K562 (cell line): ENCODE results near the gene VPS16. TPM values are rescaled to one million over a fixed set of nuclear protein-coding genes. Genes with fewer than 3 reads are reported as not detected.

ENCODE experiments used
- ATAC-seq: fragments of 200-7000 bp; cut with Tn5 transposase; 3 replicates; pipeline ENCODE4 v1.9.1; 2020; ENCODE audit warnings: moderate library complexity
- BruUV-seq: library from RNA; stranded (reverse); fragments of 400-500 nt; replicated peaks from 2 replicates; lab custom pipeline; 2021; lab: Mats Ljungman, UMichigan
- CTCF ChIA-PET: fragments of 300-600 bp; formaldehyde crosslinking; extraction: SDS; loops from one replicate; lab custom pipeline; 2021; ENCODE audit warnings: low intra/inter-chr PET ratio; lab: Yijun Ruan, JAX
- POLR2A ChIA-PET: fragments of 300-600, 350-650 bp; sonication (Branson Sonifier 250); formaldehyde crosslinking; extraction: SDS; loops from one replicate; lab custom pipeline; 2021; ENCODE audit warnings: antibody characterized with exemption, inconsistent platforms; lab: Yijun Ruan, JAX
- DNase-seq, 4 experiments: peaks; one replicate each; pipeline versions ENCODE4 v3.0.0 to v3.0.0-alpha.2; 2011 to 2018; ENCODE audit warnings: low spot score in 3 of 4, mixed read lengths in 3 of 4; ENCODE audit errors: extremely low read depth in 1 of 4
- FAIRE-seq: peaks from 2 replicates; lab custom pipeline; 2011; peaks lifted over from hg19 to GRCh38; lab: Jason Lieb, UNC
- H2AFZ ChIP-seq: 2 replicates; pipeline ENCODE4 v1.6.0; 2011; ENCODE audit warnings: low read depth, low read length, control low read depth, inconsistent platforms
- H3K27ac ChIP-seq: fragments of 200-600 bp; 3 replicates; pipeline ENCODE4 v1.8.0; 2011; ENCODE audit warnings: low read depth, mild to moderate bottlenecking, control low read depth, inconsistent platforms, low read length, moderate library complexity, mixed read lengths; ENCODE audit errors: extremely low read depth
- H3K27me3 ChIP-seq, 2 experiments: fragments of 300-600 bp in 1 of 2; 2 replicates in 1 of 2; 3 replicates in 1 of 2; pipeline versions ENCODE4 v1.6.0 to v1.8.0; 2011; ENCODE audit warnings: inconsistent platforms in 2 of 2, low read length in 2 of 2, mild to moderate bottlenecking in 1 of 2, mixed read lengths in 1 of 2, moderate library complexity in 1 of 2; ENCODE audit not compliant: control insufficient read depth in 2 of 2, insufficient read depth in 2 of 2
- H3K36me3 ChIP-seq: fragments of 300-600 bp; 3 replicates; pipeline ENCODE4 v1.8.0; 2011; ENCODE audit warnings: mild to moderate bottlenecking, low read length, inconsistent platforms; ENCODE audit not compliant: control insufficient read depth, insufficient read depth
- H3K4me1 ChIP-seq, 2 experiments: fragments of 200-600 bp in 1 of 2; replicated peaks in 1 of 2; 2 replicates in 1 of 2; 3 replicates in 1 of 2; pipeline versions ENCODE4 v1.5.1 to v1.8.0; 2011; ENCODE audit warnings: inconsistent platforms in 2 of 2, low read length in 2 of 2, mild to moderate bottlenecking in 1 of 2, mixed read lengths in 1 of 2, moderate library complexity in 1 of 2; ENCODE audit not compliant: control insufficient read depth in 2 of 2, insufficient read depth in 2 of 2
- H3K4me2 ChIP-seq: 2 replicates; pipeline ENCODE4 v1.6.1; 2011; ENCODE audit warnings: low read length, control low read depth, inconsistent platforms, mixed read lengths; ENCODE audit not compliant: insufficient read depth
- H3K4me3 ChIP-seq: fragments of 200-600 bp; sonication (generic), shearing (Covaris generic); 2 replicates; pipeline ENCODE4 v1.5.1; 2016; ENCODE audit warnings: control low read depth, inconsistent platforms
- H3K79me2 ChIP-seq: fragments of 200-600 bp; 3 replicates; pipeline ENCODE4 v1.8.0; 2011; ENCODE audit warnings: low read length, inconsistent platforms; ENCODE audit not compliant: control insufficient read depth, insufficient read depth
- H3K9ac ChIP-seq, 2 experiments: 2 replicates each; pipeline versions ENCODE4 v1.6.0 to v1.6.1; 2011; ENCODE audit warnings: low read depth in 2 of 2, low read length in 2 of 2, control low read depth in 1 of 2, inconsistent platforms in 1 of 2, mild to moderate bottlenecking in 1 of 2, mixed read lengths in 1 of 2; ENCODE audit not compliant: insufficient read depth in 1 of 2
- H3K9me1 ChIP-seq: one replicate; pipeline ENCODE4 v1.6.0; 2011; ENCODE audit warnings: inconsistent platforms, mild to moderate bottlenecking, low read length, moderate library complexity; ENCODE audit not compliant: control insufficient read depth, insufficient read depth
- H3K9me3 ChIP-seq: replicated peaks from 2 replicates; pipeline ENCODE4 v1.5.1; 2011; ENCODE audit warnings: low read depth, low read length, inconsistent platforms; ENCODE audit not compliant: control insufficient read depth, insufficient read depth
- H4K20me1 ChIP-seq: replicated peaks from 2 replicates; pipeline ENCODE4 v1.6.1; 2011; ENCODE audit warnings: low read length, inconsistent platforms, mixed read lengths; ENCODE audit not compliant: control insufficient read depth, insufficient read depth
- E2F4 ChIP-seq: sonication (generic); formaldehyde crosslinking; IDR thresholded peaks from 2 replicates; pipeline ENCODE4 v1.8.0; 2022; ENCODE audit warnings: mild to moderate bottlenecking, low read depth, missing genetic modification reagents
- ETV1 ChIP-seq: fragments of 450-650 bp; conservative IDR thresholded peaks from 2 replicates; pipeline ENCODE4 v1.6.1; 2016; ENCODE audit warnings: missing genetic modification characterization, control low read depth, low read depth, missing compliant biosample characterization
- GTF2F1 ChIP-seq: IDR thresholded peaks from 2 replicates; pipeline ENCODE4 v1.6.1; 2011; ENCODE audit warnings: low read depth, low read length, improper control_type of control experiment
- HNRNPL ChIP-seq: fragments of 200-400 bp; formaldehyde crosslinking; IDR thresholded peaks from 2 replicates; pipeline ENCODE4 v1.6.1; 2017; ENCODE audit warnings: low read depth, mild to moderate bottlenecking, low read length
- OTX1 ChIP-seq: fragments of 450-650 bp; formaldehyde crosslinking; IDR thresholded peaks from 2 replicates; pipeline ENCODE4 v1.4.0; 2022; ENCODE audit warnings: mild to moderate bottlenecking
- PHB2 ChIP-seq: fragments of 450-650 bp; IDR thresholded peaks from 2 replicates; pipeline ENCODE4 v1.6.1; 2017; ENCODE audit warnings: low read depth
- POU5F1 ChIP-seq: fragments of 150-350 bp; IDR thresholded peaks from 2 replicates; pipeline ENCODE4 v1.6.1; 2014; ENCODE audit warnings: borderline replicate concordance, low read length, low read depth, mild to moderate bottlenecking; ENCODE audit not compliant: partially characterized antibody
- SIX5 ChIP-seq, 2 experiments: IDR thresholded peaks; 2 replicates each; pipeline ENCODE4 v1.6.1; 2011; ENCODE audit warnings: low read length in 2 of 2, borderline replicate concordance in 1 of 2, low read depth in 1 of 2, mild to moderate bottlenecking in 1 of 2, moderate library complexity in 1 of 2; ENCODE audit not compliant: insufficient read depth in 1 of 2
- SMARCE1 ChIP-seq: fragments of 450-650 bp; IDR thresholded peaks from 2 replicates; pipeline ENCODE4 v1.7.1; 2016; ENCODE audit warnings: mild to moderate bottlenecking
- ZNF586 ChIP-seq: fragments of 450-650 bp; formaldehyde crosslinking; conservative IDR thresholded peaks from 2 replicates; pipeline ENCODE4 v1.4.0; 2020; ENCODE audit warnings: mild to moderate bottlenecking, moderate library complexity
- WGBS: fragments of 100-300 bp; shearing (Covaris generic); methylation state at CpG from one replicate; pipeline ENCODE4 v1.1.6; 2016; ENCODE audit warnings: low coverage, mixed read lengths; ENCODE audit not compliant: insufficient coverage; ENCODE audit errors: missing lambda C conversion rate; 5-methylcytosine and 5-hydroxymethylcytosine counted together
- in situ Hi-C: fragments of 300-500 bp; cut with MboI; formaldehyde crosslinking; loops from 4 replicates; pipeline ENCODE4 v1.15.0; 2018; ENCODE audit warnings: inconsistent platforms, mixed read lengths
- intact Hi-C: fragments of 100-400 bp; cut with micrococcal nuclease; formaldehyde crosslinking; loops from 2 replicates; pipeline ENCODE4 v1.14.2; 2022
- polyA plus RNA-seq, 8 experiments: library from polyadenylated mRNA; depleted of rRNA in 4 of 8; stranded (reverse) in 5 of 8; unstranded in 3 of 8; fragments of >200 nt; fragmentation: Nextera tagmentation in 2 of 8; fragmentation: Illumina TruSeq in 1 of 8; extraction: Ambion mirVana in 2 of 8; extraction: Trizol in 1 of 8; gene quantifications; 2 replicates each; pipeline versions ENCODE4 v1.2.1 to v1.2.3, GENCODE V29; 2011 to 2014; ENCODE audit warnings: inconsistent platforms in 1 of 8, missing spikeins in 1 of 8
- total RNA-seq, 7 experiments: library from RNA; depleted of rRNA in 6 of 7; stranded (reverse); fragments of >200 nt in 6 of 7; fragmentation: Illumina TruSeq in 2 of 7; extraction: Trizol in 2 of 7; gene quantifications; 2 replicates each; pipeline versions ENCODE4 v1.2.1 to v1.2.3, GENCODE V29; 2011 to 2021; ENCODE audit warnings: low replicate concordance in 1 of 7
- TF ChIP-seq, protein P1 (sequence below): sonication (generic); formaldehyde crosslinking; IDR thresholded peaks from 2 replicates; pipeline ENCODE4 v1.8.1; 2023; ENCODE audit warnings: mild to moderate bottlenecking, missing genetic modification reagents

The VPS16 gene
- total and polyA plus RNA-seq, 9 of the 15 experiments (the other 6 are each of a cell fraction or from before 2014, with no cell fraction given): 6.8 to 24.7 (median 14.0) TPM

- no peak for TF ChIP-seq GTF2F1
- no peak for TF ChIP-seq SIX5 (IDR thresholded peaks at IDR 0.05; ENCODE audit: borderline replicate concordance in 1 of 2, insufficient read depth in 1 of 2, low read depth in 1 of 2, low read length in 2 of 2)
- no peak for TF ChIP-seq E2F4 (CRISPR knock-in tag)
- TF ChIP-seq ETV1 (tag): no peak
- peak; percentile 40; the same call in 1 of the 2 replicates for TF ChIP-seq SMARCE1
- TF ChIP-seq, all 486 proteins: peak for 17
Measured at GRCh38 chr20:2820084-2820895, 20.3 kb upstream of the VPS16 start (continued).

- no peak overlapping the region for H3K4me3 ChIP-seq
- H3K9ac ChIP-seq: no peak overlapping the region
- 41% methylated on average over 18 of the region's 68 CpGs for WGBS
- no peak overlapping the region for H3K4me2 ChIP-seq
- in situ Hi-C loops: no loop called here
- H3K27me3 ChIP-seq: no peaks in the 10 kb centered on the region
- no peak overlapping the region for H3K27ac ChIP-seq
- POLR2A ChIA-PET: interaction anchor here (0.6 to 1.6 kb wide), 5 partner anchors 9 to 35 kb away, joined by 3 to 4 read pairs (median 3); partner anchors contain the start of genes PCED1A and VPS16
- DNase-seq: peak in 3 of 4 experiments; percentile 13 to 51 (median 48)
- H3K9me1 ChIP-seq: peaks cover 3% of the 10 kb centered on the region
- peaks cover 14 to 25% of the 10 kb centered on the region in 2 experiments for H3K4me1 ChIP-seq
- TF ChIP-seq HNRNPL (no peak), OTX1 (CRISPR knock-in tag) (no peak), POU5F1 (no peak), PHB2 (no peak), ZNF586 (CRISPR knock-in tag) (no peak)
- TF ChIP-seq, protein P1, sequence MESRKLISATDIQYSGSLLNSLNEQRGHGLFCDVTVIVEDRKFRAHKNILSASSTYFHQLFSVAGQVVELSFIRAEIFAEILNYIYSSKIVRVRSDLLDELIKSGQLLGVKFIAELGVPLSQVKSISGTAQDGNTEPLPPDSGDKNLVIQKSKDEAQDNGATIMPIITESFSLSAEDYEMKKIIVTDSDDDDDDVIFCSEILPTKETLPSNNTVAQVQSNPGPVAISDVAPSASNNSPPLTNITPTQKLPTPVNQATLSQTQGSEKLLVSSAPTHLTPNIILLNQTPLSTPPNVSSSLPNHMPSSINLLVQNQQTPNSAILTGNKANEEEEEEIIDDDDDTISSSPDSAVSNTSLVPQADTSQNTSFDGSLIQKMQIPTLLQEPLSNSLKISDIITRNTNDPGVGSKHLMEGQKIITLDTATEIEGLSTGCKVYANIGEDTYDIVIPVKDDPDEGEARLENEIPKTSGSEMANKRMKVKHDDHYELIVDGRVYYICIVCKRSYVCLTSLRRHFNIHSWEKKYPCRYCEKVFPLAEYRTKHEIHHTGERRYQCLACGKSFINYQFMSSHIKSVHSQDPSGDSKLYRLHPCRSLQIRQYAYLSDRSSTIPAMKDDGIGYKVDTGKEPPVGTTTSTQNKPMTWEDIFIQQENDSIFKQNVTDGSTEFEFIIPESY (CRISPR knock-in tag): peak; percentile 63; the same call in 1 of the 2 replicates
- TF ChIP-seq, all 486 proteins: peak for 1
- Histone ChIP-seq H4K20me1 (no peaks in the 10 kb centered on the region), H2AFZ (peak overlapping the region; percentile 51; the same call in 1 of the 2 replicates), H3K79me2 (no peaks in the 10 kb centered on the region), H3K9me3 (no peaks in the 10 kb centered on the region), H3K36me3 (no peaks in the 10 kb centered on the region)
- FAIRE-seq (no peak), ATAC-seq (peak; percentile 64)
- intact Hi-C loops: no loop called here
- BruUV-seq: no TSS peak
- CTCF ChIA-PET: no interaction called here
Measured at GRCh38 chr20:2820896-2821869, 19.4 kb upstream of the VPS16 start.
